Measurements from ENCODE around the gene HSPD1. TPM values are rescaled to one million over a fixed set of nuclear protein-coding genes. Genes with fewer than 3 reads are reported as not detected.

The HSPD1 gene
- total RNA-seq, result 100 to 1,000 TPM in 1 of 2 donors, 10 to 100 TPM in 1; 48.9 to 121 TPM

GRCh38 chr2:197499594-197500502 lies at the start of gene HSPD1, which contains the start of gene HSPE1:
TSS of gene HSPD1 (minus strand) at chr2:197499840. CDS start at chr2:197498848, 992 bp downstream.
TSS of gene HSPE1 (plus strand) at chr2:197500379. CDS start at chr2:197500437, 58 bp downstream.
- Histone ChIP-seq H3K27me3 (replicated peaks; ENCODE audit: insufficient read depth) (no peaks in the 10 kb centered on the region), H3K36me3 (peaks cover 23% of the 10 kb centered on the region), H3K4me1 (ENCODE audit: control insufficient read depth in 1 of 2, low read depth in 2 of 2) (peaks cover 24 to 58% of the 10 kb centered on the region in 2 donors), H3K9me3 (no peaks in the 10 kb centered on the region), H3K4me3 (peak within 1 kb of the TSS; percentile 92), H3K27ac (peak within 1 kb of the TSS; percentile 78 to 94)
- DNase-seq (ENCODE audit: low spot score) (peak; percentile 95), ATAC-seq (ENCODE audit: insufficient number of reproducible peaks, low FRiP score, low read depth) (peak; percentile 96)
- TF ChIP-seq, protein P1, sequence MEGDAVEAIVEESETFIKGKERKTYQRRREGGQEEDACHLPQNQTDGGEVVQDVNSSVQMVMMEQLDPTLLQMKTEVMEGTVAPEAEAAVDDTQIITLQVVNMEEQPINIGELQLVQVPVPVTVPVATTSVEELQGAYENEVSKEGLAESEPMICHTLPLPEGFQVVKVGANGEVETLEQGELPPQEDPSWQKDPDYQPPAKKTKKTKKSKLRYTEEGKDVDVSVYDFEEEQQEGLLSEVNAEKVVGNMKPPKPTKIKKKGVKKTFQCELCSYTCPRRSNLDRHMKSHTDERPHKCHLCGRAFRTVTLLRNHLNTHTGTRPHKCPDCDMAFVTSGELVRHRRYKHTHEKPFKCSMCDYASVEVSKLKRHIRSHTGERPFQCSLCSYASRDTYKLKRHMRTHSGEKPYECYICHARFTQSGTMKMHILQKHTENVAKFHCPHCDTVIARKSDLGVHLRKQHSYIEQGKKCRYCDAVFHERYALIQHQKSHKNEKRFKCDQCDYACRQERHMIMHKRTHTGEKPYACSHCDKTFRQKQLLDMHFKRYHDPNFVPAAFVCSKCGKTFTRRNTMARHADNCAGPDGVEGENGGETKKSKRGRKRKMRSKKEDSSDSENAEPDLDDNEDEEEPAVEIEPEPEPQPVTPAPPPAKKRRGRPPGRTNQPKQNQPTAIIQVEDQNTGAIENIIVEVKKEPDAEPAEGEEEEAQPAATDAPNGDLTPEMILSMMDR (IDR thresholded peaks at IDR 0.05), result no peak

- Histone ChIP-seq H3K36me3 (peaks cover 21% of the 10 kb centered on the region), H3K4me3 (no peak overlapping the region), H3K27me3 (replicated peaks; ENCODE audit: insufficient read depth) (no peaks in the 10 kb centered on the region), H3K4me1 (ENCODE audit: control insufficient read depth in 1 of 2, low read depth in 2 of 2) (no peaks in the 10 kb centered on the region), H3K27ac (no peak overlapping the region), H3K9me3 (no peaks in the 10 kb centered on the region)
- no peak for DNase-seq (ENCODE audit: low spot score)
- ATAC-seq (ENCODE audit: insufficient number of reproducible peaks, low FRiP score, low read depth), result no peak
- TF ChIP-seq, protein P1 (IDR thresholded peaks at IDR 0.05), result no peak
Measured at GRCh38 chr2:197548582-197548981, 48.9 kb upstream of the HSPD1 start.

DNA sequence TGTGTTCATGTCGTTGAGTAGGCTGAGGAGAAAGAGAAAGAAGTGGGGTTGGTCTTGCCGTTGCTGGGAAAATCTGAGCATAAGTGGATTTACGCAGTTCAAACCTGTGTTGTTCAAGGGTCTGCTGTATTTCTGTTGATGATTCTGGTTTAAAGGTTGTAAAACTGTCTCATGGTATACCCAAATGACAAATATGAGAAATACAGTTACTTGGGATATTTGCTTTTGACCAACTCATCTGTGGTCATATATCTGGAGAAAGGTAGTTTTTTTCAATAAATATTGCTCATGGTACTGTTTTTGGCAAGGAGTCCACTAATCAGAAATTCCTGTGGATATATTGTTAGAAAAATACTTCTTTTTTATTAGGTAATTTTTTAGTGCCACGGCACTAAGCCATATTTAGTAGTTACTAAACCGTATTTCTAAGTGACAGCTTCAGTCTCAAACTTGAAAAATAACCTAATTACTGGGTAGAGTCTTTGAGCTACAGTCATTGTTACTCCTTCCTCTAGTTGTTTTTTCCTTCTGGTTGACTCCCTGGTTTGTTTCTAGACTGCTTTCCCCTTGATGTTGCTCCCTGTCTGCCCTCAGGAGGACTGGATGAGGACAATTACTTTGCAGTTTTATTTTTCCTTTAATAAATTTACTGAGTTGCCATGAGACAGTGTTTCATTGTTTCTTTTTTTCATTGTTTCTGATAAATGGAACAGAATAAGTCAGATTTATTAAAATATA lies 47.7 kb upstream of the HSPD1 start:
- Histone ChIP-seq H3K4me1 (ENCODE audit: control insufficient read depth in 1 of 2, low read depth in 2 of 2) (no peaks in the 10 kb centered on the region), H3K9me3 (no peaks in the 10 kb centered on the region), H3K27me3 (replicated peaks; ENCODE audit: insufficient read depth) (no peaks in the 10 kb centered on the region), H3K27ac (no peak overlapping the region), H3K4me3 (no peak overlapping the region), H3K36me3 (peaks cover 23% of the 10 kb centered on the region)
- no peak for ATAC-seq (ENCODE audit: insufficient number of reproducible peaks, low FRiP score, low read depth)
- no peak for DNase-seq (ENCODE audit: low spot score)
- TF ChIP-seq, protein P1 (IDR thresholded peaks at IDR 0.05), result no peak

GRCh38 chr2:197543206-197543605 lies 43.6 kb upstream of the HSPD1 start:
- Histone ChIP-seq H3K27me3 (replicated peaks; ENCODE audit: insufficient read depth) (no peaks in the 10 kb centered on the region), H3K36me3 (peaks cover 18% of the 10 kb centered on the region), H3K4me3 (no peak overlapping the region), H3K4me1 (ENCODE audit: control insufficient read depth in 1 of 2, low read depth in 2 of 2) (peaks cover 0 to 5% of the 10 kb centered on the region in 2 donors), H3K27ac (no peak overlapping the region), H3K9me3 (no peaks in the 10 kb centered on the region)
- TF ChIP-seq, protein P1 (IDR thresholded peaks at IDR 0.05), result no peak
- ATAC-seq (ENCODE audit: insufficient number of reproducible peaks, low FRiP score, low read depth), result no peak
- DNase-seq (ENCODE audit: low spot score), result no peak

- H3K27me3 ChIP-seq (replicated peaks; ENCODE audit: insufficient read depth), result no peaks in the 10 kb centered on the region
- peaks cover 32% of the 10 kb centered on the region for H3K36me3 ChIP-seq
- no peak overlapping the region for H3K27ac ChIP-seq
- ATAC-seq (ENCODE audit: insufficient number of reproducible peaks, low FRiP score, low read depth), result no peak
- H3K4me3 ChIP-seq, result no peak overlapping the region
- DNase-seq (ENCODE audit: low spot score), result no peak
- peaks cover 0 to 6% of the 10 kb centered on the region in 2 donors for H3K4me1 ChIP-seq (ENCODE audit: control insufficient read depth in 1 of 2, low read depth in 2 of 2)
- no peaks in the 10 kb centered on the region for H3K9me3 ChIP-seq
- TF ChIP-seq, protein P1 (IDR thresholded peaks at IDR 0.05), result no peak
Measured at GRCh38 chr2:197539734-197540133, 40.1 kb upstream of the HSPD1 start.

All from thoracic aorta (tissue), 2 donors.